ENCODE measurements around the gene USP34. TPM values are rescaled to one million over a fixed set of nuclear protein-coding genes. Genes with fewer than 3 reads are reported as not detected.
"Not testable (repeated sequence)": the region's sequence is repeated elsewhere in the genome, so short reads cannot be mapped to it uniquely, and the experiment has no call there.

The USP34 gene
- polyA plus RNA-seq, 4 donors, result 35.0 to 90.2 (median 44.3) TPM

GRCh38 chr2:61196671-61197070, 274.2 kb downstream of the USP34 start:
- H3K27ac ChIP-seq (ENCODE audit: low read depth in 1 of 3, low read length in 2 of 3), result no peak overlapping the region
- H3K4me3 ChIP-seq (ENCODE audit: low read depth in 1 of 3, low read length in 3 of 3), result no peak overlapping the region
- no peak for FAIRE-seq
- H3K27me3 ChIP-seq (ENCODE audit: control insufficient read depth in 3 of 3, insufficient read depth in 3 of 3, low read length in 3 of 3), result no peaks in the 10 kb centered on the region
- no peaks in the 10 kb centered on the region for H3K4me1 ChIP-seq (ENCODE audit: control insufficient read depth in 3 of 3, insufficient read depth in 2 of 3, low read depth in 1 of 3, low read length in 2 of 3)
- peaks cover 2 to 33% (median 4%) of the 10 kb centered on the region in 3 donors for H3K36me3 ChIP-seq (ENCODE audit: control insufficient read depth in 3 of 3, insufficient read depth in 2 of 3, low read depth in 1 of 3, low read length in 3 of 3)
- DNase-seq, result no peak
- WGBS, 3 donors, result 80 to 87% (median 86%) methylated on average over 7 of the region's 7 CpGs
- H3K9me3 ChIP-seq (ENCODE audit: control insufficient read depth in 2 of 2, insufficient read depth in 1 of 2, low read depth in 1 of 2, low read length in 1 of 2), result no peaks in the 10 kb centered on the region

GRCh38 chr2:61194646-61195045, 276.2 kb downstream of the USP34 start:
- FAIRE-seq, result not testable (repeated sequence)

GRCh38 chr2:61193670-61194561, 277.0 kb downstream of the USP34 start:
- 80 to 86% (median 81%) methylated on average over 4 of the region's 4 CpGs for WGBS, 3 donors
- Histone ChIP-seq H3K9me3 (ENCODE audit: control insufficient read depth in 2 of 2, insufficient read depth in 1 of 2, low read depth in 1 of 2, low read length in 1 of 2) (no peaks in the 10 kb centered on the region), H3K27me3 (ENCODE audit: control insufficient read depth in 3 of 3, insufficient read depth in 3 of 3, low read length in 3 of 3) (no peaks in the 10 kb centered on the region), H3K4me3 (ENCODE audit: low read depth in 1 of 3, low read length in 3 of 3) (peak overlapping the region in 1 of 3 donors; percentile 7), H3K36me3 (ENCODE audit: control insufficient read depth in 3 of 3, insufficient read depth in 2 of 3, low read depth in 1 of 3, low read length in 3 of 3) (peaks cover under 1 to 29% (median 5%) of the 10 kb centered on the region in 3 donors), H3K4me1 (ENCODE audit: control insufficient read depth in 3 of 3, insufficient read depth in 2 of 3, low read depth in 1 of 3, low read length in 2 of 3) (no peaks in the 10 kb centered on the region), H3K27ac (ENCODE audit: low read depth in 1 of 3, low read length in 2 of 3) (no peak overlapping the region)
- FAIRE-seq (no peak), DNase-seq (no peak)

More at GRCh38 chr2:61194646-61195045, 276.2 kb downstream of the USP34 start:
- not testable (repeated sequence) for H3K4me1 ChIP-seq (ENCODE audit: control insufficient read depth in 3 of 3, insufficient read depth in 2 of 3, low read depth in 1 of 3, low read length in 2 of 3); DNase-seq; H3K9me3 ChIP-seq (ENCODE audit: control insufficient read depth in 2 of 2, insufficient read depth in 1 of 2, low read depth in 1 of 2, low read length in 1 of 2); H3K27me3 ChIP-seq (ENCODE audit: control insufficient read depth in 3 of 3, insufficient read depth in 3 of 3, low read length in 3 of 3); H3K4me3 ChIP-seq (ENCODE audit: low read depth in 1 of 3, low read length in 3 of 3); H3K27ac ChIP-seq (ENCODE audit: low read depth in 1 of 3, low read length in 2 of 3)
- peaks cover 0 to 29% (median 5%) of the 10 kb centered on the region in 3 donors for H3K36me3 ChIP-seq (ENCODE audit: control insufficient read depth in 3 of 3, insufficient read depth in 2 of 3, low read depth in 1 of 3, low read length in 3 of 3)
- 93 to 97% (median 96%) methylated on average over 15 of the region's 15 CpGs for WGBS, 3 donors

GRCh38 chr2:61187085-61187484, 283.8 kb downstream of the USP34 start:
- 75 to 83% (median 76%) methylated on average over 4 of the region's 4 CpGs for WGBS, 3 donors
- H3K36me3 ChIP-seq (ENCODE audit: control insufficient read depth in 3 of 3, insufficient read depth in 2 of 3, low read depth in 1 of 3, low read length in 3 of 3), result peaks cover 16 to 36% (median 31%) of the 10 kb centered on the region in 3 donors
- no peaks in the 10 kb centered on the region for H3K27me3 ChIP-seq (ENCODE audit: control insufficient read depth in 3 of 3, insufficient read depth in 3 of 3, low read length in 3 of 3)
- no peaks in the 10 kb centered on the region for H3K9me3 ChIP-seq (ENCODE audit: control insufficient read depth in 2 of 2, insufficient read depth in 1 of 2, low read depth in 1 of 2, low read length in 1 of 2)
- H3K4me3 ChIP-seq (ENCODE audit: low read depth in 1 of 3, low read length in 3 of 3), result no peak overlapping the region
- FAIRE-seq (no peak), DNase-seq (no peak)
- H3K27ac ChIP-seq (ENCODE audit: low read depth in 1 of 3, low read length in 2 of 3), result no peak overlapping the region
- H3K4me1 ChIP-seq (ENCODE audit: control insufficient read depth in 3 of 3, insufficient read depth in 2 of 3, low read depth in 1 of 3, low read length in 2 of 3), result no peaks in the 10 kb centered on the region

GRCh38 chr2:61185231-61185728, 285.6 kb downstream of the USP34 start:
- Histone ChIP-seq H3K9me3 (ENCODE audit: control insufficient read depth in 2 of 2, insufficient read depth in 1 of 2, low read depth in 1 of 2, low read length in 1 of 2) (no peaks in the 10 kb centered on the region), H3K27ac (ENCODE audit: low read depth in 1 of 3, low read length in 2 of 3) (no peak overlapping the region), H3K27me3 (ENCODE audit: control insufficient read depth in 3 of 3, insufficient read depth in 3 of 3, low read length in 3 of 3) (no peaks in the 10 kb centered on the region), H3K4me1 (ENCODE audit: control insufficient read depth in 3 of 3, insufficient read depth in 2 of 3, low read depth in 1 of 3, low read length in 2 of 3) (peaks cover 0 to 5% (median under 1%) of the 10 kb centered on the region in 3 donors), H3K4me3 (ENCODE audit: low read depth in 1 of 3, low read length in 3 of 3) (no peak overlapping the region), H3K36me3 (ENCODE audit: control insufficient read depth in 3 of 3, insufficient read depth in 2 of 3, low read depth in 1 of 3, low read length in 3 of 3) (peaks cover 20 to 45% (median 42%) of the 10 kb centered on the region in 3 donors)
- DNase-seq (no peak), FAIRE-seq (no peak)

- H3K36me3 ChIP-seq (ENCODE audit: control insufficient read depth in 3 of 3, insufficient read depth in 2 of 3, low read depth in 1 of 3, low read length in 3 of 3), result peaks cover 20 to 50% (median 41%) of the 10 kb centered on the region in 3 donors
- no peak for DNase-seq
- peaks cover under 1 to 12% (median 8%) of the 10 kb centered on the region in 3 donors for H3K4me1 ChIP-seq (ENCODE audit: control insufficient read depth in 3 of 3, insufficient read depth in 2 of 3, low read depth in 1 of 3, low read length in 2 of 3)
- no peak overlapping the region for H3K27ac ChIP-seq (ENCODE audit: low read depth in 1 of 3, low read length in 2 of 3)
- WGBS, 3 donors, result 93 to 98% (median 95%) methylated on average over 3 of the region's 3 CpGs
- no peaks in the 10 kb centered on the region for H3K27me3 ChIP-seq (ENCODE audit: control insufficient read depth in 3 of 3, insufficient read depth in 3 of 3, low read length in 3 of 3)
- no peak for FAIRE-seq
- no peak overlapping the region for H3K4me3 ChIP-seq (ENCODE audit: low read depth in 1 of 3, low read length in 3 of 3)
- H3K9me3 ChIP-seq (ENCODE audit: control insufficient read depth in 2 of 2, insufficient read depth in 1 of 2, low read depth in 1 of 2, low read length in 1 of 2), result no peaks in the 10 kb centered on the region
These were observed 286.6 kb downstream of the USP34 start for GRCh38 chr2:61184263-61184662.

GRCh38 chr2:61183795-61184194, 287.1 kb downstream of the USP34 start:
- no peak for FAIRE-seq

GRCh38 chr2:61182059-61182383, 288.9 kb downstream of the USP34 start:
- FAIRE-seq, result no peak
- no peak overlapping the region for H3K4me3 ChIP-seq (ENCODE audit: low read depth in 1 of 3, low read length in 3 of 3)
- H3K36me3 ChIP-seq (ENCODE audit: control insufficient read depth in 3 of 3, insufficient read depth in 2 of 3, low read depth in 1 of 3, low read length in 3 of 3), result peaks cover 11 to 48% (median 36%) of the 10 kb centered on the region in 3 donors

More at GRCh38 chr2:61183795-61184194, 287.1 kb downstream of the USP34 start:
- Histone ChIP-seq H3K9me3 (ENCODE audit: control insufficient read depth in 2 of 2, insufficient read depth in 1 of 2, low read depth in 1 of 2, low read length in 1 of 2) (no peaks in the 10 kb centered on the region), H3K36me3 (ENCODE audit: control insufficient read depth in 3 of 3, insufficient read depth in 2 of 3, low read depth in 1 of 3, low read length in 3 of 3) (peaks cover 19 to 52% (median 39%) of the 10 kb centered on the region in 3 donors), H3K27ac (ENCODE audit: low read depth in 1 of 3, low read length in 2 of 3) (no peak overlapping the region), H3K4me3 (ENCODE audit: low read depth in 1 of 3, low read length in 3 of 3) (no peak overlapping the region), H3K27me3 (ENCODE audit: control insufficient read depth in 3 of 3, insufficient read depth in 3 of 3, low read length in 3 of 3) (no peaks in the 10 kb centered on the region), H3K4me1 (ENCODE audit: control insufficient read depth in 3 of 3, insufficient read depth in 2 of 3, low read depth in 1 of 3, low read length in 2 of 3) (peaks cover 2 to 16% (median 13%) of the 10 kb centered on the region in 3 donors)
- DNase-seq, result no peak
- whole genome bisulfite sequencing, 3 donors, result 96 to 98% (median 97%) methylated on average over 3 of the region's 3 CpGs

More at GRCh38 chr2:61182059-61182383, 288.9 kb downstream of the USP34 start:
- H3K9me3 ChIP-seq (ENCODE audit: control insufficient read depth in 2 of 2, insufficient read depth in 1 of 2, low read depth in 1 of 2, low read length in 1 of 2), result no peaks in the 10 kb centered on the region
- WGBS, 3 donors, result 78 to 84% (median 80%) methylated on average over 6 of the region's 6 CpGs
- no peaks in the 10 kb centered on the region for H3K27me3 ChIP-seq (ENCODE audit: control insufficient read depth in 3 of 3, insufficient read depth in 3 of 3, low read length in 3 of 3)
- peaks cover 5 to 22% (median 16%) of the 10 kb centered on the region in 3 donors for H3K4me1 ChIP-seq (ENCODE audit: control insufficient read depth in 3 of 3, insufficient read depth in 2 of 3, low read depth in 1 of 3, low read length in 2 of 3)
- no peak for DNase-seq
- H3K27ac ChIP-seq (ENCODE audit: low read depth in 1 of 3, low read length in 2 of 3), result no peak overlapping the region

Data from small intestine (tissue), 7 donors.